ENCODE data around the gene SEC22A.

SEC22A gene

DNA sequence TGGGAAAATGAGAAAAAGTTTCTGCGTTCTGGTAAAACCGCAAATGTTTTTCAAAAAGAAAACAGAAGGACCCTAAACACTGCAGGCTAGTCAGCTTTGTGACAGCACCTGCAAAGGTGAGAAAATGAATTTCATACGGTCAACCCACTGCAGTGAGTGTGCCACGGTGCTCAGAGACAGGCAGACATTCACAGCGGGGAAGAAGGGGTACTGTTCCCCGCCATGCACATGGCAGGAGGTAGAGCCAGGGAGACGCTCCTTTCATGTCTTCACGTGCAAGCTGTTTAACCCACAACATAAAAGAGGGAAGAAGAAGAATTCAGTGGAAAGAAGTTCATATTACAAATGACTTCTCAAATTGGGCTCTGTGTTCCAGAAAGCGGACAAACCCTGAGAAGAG, 109.5 kb downstream of the SEC22A start:
- no peak for DNase-seq

DNA sequence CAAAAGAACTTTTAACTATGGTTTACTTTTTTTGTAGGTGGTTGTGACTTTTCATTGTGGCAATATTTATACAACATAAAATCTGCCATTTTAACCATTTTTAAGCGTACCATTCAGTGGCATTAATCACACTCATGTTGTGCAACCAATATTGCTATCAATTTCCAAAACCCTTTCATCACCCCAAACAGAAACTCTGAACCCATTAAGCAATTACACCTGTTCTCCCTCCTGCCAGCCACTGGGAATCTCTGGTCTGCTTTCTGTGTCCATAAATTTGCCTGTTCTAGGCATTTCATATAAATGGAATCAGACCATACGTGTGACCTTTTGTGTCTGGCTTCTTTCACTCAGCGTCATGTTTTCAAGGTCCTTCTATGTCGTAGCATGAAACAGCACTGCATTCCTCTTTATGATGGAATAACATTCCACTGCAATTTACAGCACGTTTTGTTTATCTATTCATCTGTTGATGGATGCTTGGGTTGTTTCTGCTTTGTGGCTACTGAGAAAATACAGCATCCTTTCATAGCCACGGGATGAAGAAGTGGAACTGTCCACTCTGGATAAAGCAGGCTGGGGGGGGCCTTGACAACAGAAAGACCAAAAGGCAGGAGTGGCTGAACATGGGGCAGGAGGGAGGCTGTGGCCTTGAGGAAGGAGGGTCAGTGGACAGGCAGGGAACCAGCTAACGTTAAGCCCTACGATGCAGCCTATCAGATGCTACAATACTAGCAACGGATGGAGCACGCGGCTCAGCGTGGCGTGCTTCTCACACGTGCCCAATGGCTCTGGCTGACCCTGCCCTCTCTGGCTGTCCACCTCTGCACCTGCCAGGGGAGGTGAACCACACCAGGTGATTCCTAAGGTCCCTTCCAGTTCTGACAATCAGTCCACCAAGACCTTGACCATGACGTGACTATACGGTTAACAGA, 110.9 kb downstream of the SEC22A start:
- no peak for DNase-seq

DNA sequence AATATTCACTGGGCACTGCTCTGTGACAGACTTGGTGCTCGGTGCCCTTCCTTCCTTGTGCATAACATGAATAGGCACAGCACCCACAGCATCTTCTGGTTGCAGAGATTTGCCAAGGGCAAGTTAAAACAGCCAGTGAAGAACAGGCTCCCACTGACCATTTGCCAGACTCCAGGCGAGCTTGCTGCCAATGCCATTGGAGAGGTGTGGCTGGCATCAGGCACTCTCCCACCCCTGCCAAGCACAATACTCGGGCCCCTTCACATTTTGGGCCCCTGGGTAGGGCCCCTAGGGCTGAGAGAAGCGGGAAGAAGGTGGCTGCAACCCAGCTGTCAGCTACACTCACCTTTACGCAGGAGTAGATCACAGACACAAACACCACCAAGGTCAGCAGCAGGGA, 112.1 kb downstream of the SEC22A start:
- no peak for DNase-seq

DNA sequence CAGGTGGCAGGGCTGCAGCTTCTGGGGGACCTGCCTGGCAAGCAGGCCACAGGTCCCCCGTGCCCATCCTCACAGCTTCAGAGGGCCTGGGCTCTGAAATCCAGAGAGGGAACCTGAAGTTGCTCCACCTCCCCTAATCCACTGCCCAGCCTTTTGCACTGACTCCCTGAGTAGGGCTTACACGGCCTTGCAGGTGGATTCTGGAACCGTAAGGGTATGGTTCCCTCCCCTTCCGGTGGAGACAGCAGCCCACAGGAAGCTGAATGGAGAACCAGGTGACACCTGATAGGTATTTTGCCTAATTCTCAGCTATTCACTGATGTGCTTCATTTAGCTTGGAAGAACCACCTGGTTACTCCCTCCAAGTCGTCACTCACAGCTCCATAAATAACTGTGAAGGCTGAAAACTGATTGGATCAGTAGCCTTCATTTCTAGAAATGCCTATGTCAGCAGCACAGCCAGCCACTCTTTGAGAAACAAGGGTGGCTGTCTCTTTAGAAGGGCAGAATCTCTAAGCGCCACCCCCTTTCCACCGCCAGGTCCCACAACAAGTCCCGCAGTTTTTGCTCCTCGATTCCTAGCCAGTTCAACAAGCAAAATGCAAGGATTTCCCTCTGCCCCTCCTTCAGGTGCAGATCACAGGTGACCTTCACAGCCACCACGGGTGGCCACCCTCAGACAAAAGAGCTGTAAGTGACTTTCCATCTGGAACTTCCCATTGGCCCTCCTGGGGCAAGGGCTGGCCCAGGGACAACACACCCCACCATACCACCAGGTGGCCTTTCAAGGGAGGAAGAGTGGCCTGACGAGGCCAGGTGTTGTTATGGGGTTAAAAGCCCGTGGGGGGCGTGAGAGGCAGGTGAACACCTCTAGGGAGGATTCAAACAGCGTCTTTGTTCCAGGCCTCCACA, 112.9 kb downstream of the SEC22A start:
- DNase-seq: no peak

DNA sequence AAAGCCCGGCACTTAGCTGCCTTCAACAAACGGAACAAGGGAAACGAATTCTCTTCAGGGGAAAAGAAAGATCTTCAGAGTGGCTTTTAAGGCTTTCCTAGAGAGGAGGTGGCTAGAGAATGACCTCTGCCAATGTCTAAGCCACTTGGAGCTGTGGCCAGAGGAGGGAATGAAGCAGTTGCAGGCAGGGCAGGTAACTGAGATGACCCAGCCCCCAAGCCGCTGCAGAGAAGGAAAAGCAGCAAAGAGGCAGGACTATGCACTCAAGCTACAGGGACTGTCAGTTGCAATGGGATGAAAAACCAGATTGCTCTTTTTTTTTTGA, 113.5 kb downstream of the SEC22A start:
- no peak for DNase-seq

DNA sequence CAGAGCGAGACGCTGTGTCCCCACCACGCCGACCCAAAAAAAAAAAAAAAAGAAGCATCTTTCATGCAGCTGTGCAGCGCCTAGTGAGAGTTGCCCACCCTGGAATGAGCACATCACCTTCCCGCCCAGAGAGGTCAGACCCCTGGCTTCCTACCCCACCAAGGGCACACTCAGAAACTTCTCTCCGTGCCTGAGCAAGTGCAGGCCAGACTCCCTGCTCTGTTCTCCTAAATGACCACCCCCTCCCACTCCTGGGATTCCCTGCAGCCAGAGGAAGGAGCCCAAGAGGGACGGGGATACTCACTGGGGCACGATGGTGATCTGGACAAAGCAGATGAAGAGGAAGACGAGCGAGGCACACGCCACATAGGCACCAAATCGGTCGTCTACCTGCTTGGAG, 116.0 kb downstream of the SEC22A start:
- no peak for DNase-seq

DNA sequence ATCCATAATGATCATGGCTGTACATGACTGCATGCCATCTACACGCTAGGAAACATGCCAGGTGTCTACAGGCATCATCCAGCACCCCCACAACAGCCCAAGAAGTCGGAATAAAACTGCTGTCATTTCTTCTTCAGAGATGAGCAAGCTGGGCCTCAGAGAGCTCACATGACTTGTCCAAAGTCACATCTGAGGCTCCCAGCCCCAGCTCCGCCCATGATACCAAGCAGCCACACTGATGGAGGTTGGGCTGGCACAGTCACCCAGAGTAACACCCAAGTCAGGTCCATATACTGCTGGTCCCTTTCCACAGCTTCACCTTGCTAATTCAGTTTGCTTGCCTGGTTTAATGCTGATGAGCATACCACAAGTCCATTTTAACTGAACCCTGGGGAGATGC, 116.6 kb downstream of the SEC22A start:
- DNase-seq: no peak

DNA sequence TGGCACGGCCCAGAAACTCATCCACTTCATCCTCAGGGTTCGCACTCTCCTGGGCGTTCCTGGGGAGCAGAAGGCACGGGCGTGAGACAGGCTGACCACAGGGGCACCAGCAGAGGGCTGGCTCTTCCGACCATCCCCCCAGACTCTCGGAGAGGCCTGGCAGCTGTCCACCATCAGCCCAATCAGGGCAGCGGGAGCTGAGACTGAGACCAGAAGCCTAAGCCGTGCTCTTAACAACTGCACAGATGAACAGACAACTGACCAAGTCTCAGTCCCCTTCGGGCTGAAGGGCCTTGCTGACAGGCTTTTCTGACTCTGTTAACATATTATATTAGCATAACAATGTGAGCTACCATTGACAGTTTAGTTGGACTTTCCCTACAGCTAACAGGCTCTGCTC, 118.0 kb downstream of the SEC22A start:
- no peak for DNase-seq

DNA sequence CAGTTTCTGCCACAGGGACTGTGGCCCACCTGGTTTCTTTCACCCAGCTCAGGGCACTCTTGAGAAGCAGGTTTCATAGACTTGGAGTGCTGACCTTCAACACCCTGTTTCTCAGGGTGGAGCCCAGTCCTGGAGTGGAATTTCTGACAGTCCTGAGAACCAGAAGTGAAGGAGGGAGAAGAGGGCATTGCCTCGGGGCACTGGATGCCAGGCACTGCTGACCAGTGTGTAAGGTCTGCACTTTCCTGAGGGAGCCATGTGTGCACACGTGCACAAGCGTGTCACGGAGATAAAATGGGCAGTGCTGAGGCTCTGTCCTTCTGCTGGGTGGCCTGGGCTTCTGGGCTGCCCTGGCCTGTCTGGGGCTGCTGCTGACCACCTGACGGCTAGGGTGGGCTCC, 118.5 kb downstream of the SEC22A start:
- DNase-seq: no peak

DNA sequence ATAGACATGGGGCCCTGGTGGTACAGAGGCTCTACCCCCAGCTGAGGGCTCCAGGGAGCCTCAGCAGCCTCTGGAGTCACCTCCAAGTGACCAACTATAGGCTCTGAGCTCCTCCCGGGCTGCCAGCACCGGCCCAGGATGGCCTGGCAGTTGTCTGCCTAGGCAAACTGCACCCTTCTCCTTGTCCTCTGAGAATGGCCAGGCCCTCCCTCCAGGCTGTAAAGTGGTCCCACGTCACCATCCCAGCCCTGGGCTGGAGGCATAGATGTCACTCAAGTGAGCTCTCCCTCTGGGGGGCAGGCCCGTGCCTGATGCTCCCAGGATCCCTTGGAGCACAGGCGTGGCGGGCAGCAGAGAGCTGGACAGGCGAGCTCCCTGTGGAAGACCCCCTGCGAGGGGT, 120.1 kb downstream of the SEC22A start:
- DNase-seq: no peak

DNA sequence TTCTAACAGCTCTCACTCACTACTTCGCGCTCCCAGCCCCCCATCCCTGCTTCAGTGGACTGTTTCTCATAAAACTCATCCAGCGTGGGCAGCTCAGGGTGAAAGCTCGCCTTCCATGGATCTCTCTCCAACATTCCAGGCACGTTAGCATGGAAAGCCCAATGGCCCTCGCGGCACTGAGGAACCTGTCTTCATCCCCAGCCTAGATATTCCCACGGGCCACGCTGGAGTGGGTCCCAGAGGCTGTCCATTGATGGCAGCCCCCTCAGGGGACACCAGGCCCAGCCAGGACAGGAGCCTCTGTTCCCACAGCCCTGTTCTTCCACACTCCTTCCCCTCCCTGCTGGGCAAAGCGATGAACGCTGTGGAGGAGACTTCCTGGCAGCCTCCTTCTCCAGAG, 121.1 kb downstream of the SEC22A start:
- no peak for DNase-seq
